Measurements from ENCODE around the gene GPC6.
A peak's percentile ranks its signal among the peaks of the same experiment; 100 is the strongest.

GPC6 gene

DNA sequence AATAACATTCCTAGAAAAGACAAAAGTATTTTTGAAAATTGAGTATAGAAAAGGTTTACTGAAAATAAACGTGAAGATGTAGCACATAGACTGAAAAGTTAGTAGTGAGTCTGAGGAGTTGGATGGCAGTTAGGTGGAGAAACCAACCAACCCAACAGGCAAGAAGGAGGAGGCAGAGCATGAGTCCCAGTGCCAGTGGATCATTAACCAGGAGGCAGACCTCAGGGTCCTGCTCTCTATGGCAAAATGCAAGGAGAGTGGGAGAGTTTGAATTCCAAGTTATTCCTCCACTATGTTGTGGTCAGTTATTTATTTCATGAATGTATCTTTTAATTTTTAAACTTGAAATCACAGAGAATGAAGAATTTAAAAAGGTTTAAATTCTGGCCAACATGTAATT is 446.4 kb downstream of the GPC6 start:
- Mint-ChIP-seq H3K36me3 (ENCODE audit: low read depth) (no peaks in the 10 kb centered on the region), H3K27ac (no peak overlapping the region), H3K9me3 (no peaks in the 10 kb centered on the region), H3K4me3 (no peak overlapping the region), H3K4me1 (no peaks in the 10 kb centered on the region), H3K27me3 (ENCODE audit: low read depth) (no peaks in the 10 kb centered on the region)
- TF ChIP-seq, protein P1, sequence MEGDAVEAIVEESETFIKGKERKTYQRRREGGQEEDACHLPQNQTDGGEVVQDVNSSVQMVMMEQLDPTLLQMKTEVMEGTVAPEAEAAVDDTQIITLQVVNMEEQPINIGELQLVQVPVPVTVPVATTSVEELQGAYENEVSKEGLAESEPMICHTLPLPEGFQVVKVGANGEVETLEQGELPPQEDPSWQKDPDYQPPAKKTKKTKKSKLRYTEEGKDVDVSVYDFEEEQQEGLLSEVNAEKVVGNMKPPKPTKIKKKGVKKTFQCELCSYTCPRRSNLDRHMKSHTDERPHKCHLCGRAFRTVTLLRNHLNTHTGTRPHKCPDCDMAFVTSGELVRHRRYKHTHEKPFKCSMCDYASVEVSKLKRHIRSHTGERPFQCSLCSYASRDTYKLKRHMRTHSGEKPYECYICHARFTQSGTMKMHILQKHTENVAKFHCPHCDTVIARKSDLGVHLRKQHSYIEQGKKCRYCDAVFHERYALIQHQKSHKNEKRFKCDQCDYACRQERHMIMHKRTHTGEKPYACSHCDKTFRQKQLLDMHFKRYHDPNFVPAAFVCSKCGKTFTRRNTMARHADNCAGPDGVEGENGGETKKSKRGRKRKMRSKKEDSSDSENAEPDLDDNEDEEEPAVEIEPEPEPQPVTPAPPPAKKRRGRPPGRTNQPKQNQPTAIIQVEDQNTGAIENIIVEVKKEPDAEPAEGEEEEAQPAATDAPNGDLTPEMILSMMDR (IDR thresholded peaks at IDR 0.05; ENCODE audit: unreplicated experiment in 3 of 3) = no peak

DNA sequence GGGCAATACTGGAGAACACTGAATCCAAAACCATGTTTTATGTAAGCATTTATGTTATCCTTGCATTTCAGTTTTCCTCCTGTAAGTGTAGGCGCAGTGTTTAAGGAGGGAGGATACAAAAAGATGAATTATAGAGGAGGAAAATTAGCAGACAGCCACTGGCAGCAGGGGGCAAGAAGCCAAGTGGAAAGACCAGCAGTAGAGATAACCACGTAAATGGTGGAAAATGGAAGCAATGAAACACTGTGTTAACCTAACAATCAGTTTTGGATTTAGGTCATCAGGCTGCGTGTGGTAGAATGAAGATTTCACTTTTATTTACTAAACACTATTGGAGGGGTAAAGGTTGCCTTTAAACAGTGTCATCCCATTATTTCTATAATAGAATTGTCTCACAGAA is 447.3 kb downstream of the GPC6 start:
- Mint-ChIP-seq H3K27ac (peak overlapping the region in 2 of 3 experiments; percentile 30 to 50), H3K36me3 (ENCODE audit: low read depth) (no peaks in the 10 kb centered on the region), H3K4me3 (no peak overlapping the region), H3K27me3 (ENCODE audit: low read depth) (no peaks in the 10 kb centered on the region), H3K9me3 (no peaks in the 10 kb centered on the region), H3K4me1 (no peaks in the 10 kb centered on the region)
- TF ChIP-seq, protein P1 (IDR thresholded peaks at IDR 0.05; ENCODE audit: unreplicated experiment in 3 of 3) = no peak

DNA sequence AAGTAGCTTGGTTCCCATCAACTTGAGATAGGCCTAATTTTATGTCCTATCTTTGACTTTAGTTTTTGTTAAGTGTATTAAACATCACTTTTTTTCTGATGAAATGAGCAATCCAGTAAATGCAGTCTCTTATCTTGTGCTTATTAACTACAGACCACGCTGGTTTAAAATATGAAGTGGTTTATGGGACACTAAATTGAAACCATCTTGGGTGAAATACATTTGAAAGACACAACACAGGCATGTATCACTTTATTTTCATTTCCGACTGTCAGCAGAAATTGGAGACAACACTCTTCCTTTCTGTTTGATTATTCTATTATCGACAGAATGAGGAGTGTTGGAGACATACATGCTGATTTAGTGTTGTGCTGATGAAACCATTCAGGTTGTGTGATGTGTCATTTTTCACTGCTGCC is 447.7 kb downstream of the GPC6 start:
- H3K27ac Mint-ChIP-seq = peak overlapping the region in 1 of 3 experiments; percentile 18
- H3K36me3 Mint-ChIP-seq (ENCODE audit: low read depth) = no peaks in the 10 kb centered on the region
- no peaks in the 10 kb centered on the region for H3K4me1 Mint-ChIP-seq
- no peaks in the 10 kb centered on the region for H3K27me3 Mint-ChIP-seq (ENCODE audit: low read depth)
- TF ChIP-seq, protein P1 (IDR thresholded peaks at IDR 0.05; ENCODE audit: unreplicated experiment in 3 of 3) = no peak
- H3K4me3 Mint-ChIP-seq = no peak overlapping the region
- H3K9me3 Mint-ChIP-seq = no peaks in the 10 kb centered on the region

DNA sequence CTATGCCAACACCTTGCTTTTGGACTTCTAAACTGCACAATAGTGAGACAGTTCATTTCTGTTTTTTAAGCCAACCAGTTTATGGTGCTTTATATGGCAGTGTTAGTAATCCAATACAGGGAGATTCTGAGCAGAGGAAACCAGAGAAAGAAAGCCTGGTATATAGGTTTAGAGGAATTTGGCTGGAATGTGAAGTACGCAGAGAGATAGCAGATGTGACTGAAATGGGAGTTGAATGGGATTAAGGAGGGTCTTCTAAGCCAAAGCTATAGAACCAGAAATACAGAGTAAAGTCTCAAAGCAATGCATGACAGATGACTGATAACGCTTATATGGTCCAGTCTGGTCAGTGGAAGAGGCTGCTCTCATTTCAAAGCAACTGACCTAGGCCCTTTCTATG is 453.7 kb downstream of the GPC6 start:
- Mint-ChIP-seq H3K27ac (no peak overlapping the region), H3K4me3 (no peak overlapping the region), H3K27me3 (ENCODE audit: low read depth) (no peaks in the 10 kb centered on the region), H3K4me1 (peaks cover 9% of the 10 kb centered on the region), H3K9me3 (no peaks in the 10 kb centered on the region), H3K36me3 (ENCODE audit: low read depth) (no peaks in the 10 kb centered on the region)
- TF ChIP-seq, protein P1 (IDR thresholded peaks at IDR 0.05; ENCODE audit: unreplicated experiment in 3 of 3) = no peak

DNA sequence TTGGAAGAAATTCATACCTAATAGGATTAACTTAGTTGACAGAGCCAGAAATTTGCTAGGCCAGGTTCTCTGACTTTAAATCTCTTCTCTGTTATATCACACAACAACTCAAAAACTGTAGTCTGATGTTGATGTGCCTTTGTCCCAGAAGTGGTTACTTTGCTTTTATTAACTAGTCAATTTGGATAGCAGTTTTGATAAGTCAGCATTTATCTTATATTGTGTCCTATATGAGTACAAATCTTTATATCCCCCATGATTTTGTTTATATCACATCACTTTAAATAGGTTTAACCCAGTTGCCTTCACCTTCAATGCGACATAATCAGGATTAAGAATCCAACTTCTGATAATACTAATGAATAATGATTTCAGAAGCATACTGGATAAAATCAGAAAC is 459.3 kb downstream of the GPC6 start:
- H3K36me3 Mint-ChIP-seq (ENCODE audit: low read depth) = no peaks in the 10 kb centered on the region
- no peak overlapping the region for H3K4me3 Mint-ChIP-seq
- no peaks in the 10 kb centered on the region for H3K27me3 Mint-ChIP-seq (ENCODE audit: low read depth)
- H3K9me3 Mint-ChIP-seq = no peaks in the 10 kb centered on the region
- no peak overlapping the region for H3K27ac Mint-ChIP-seq
- TF ChIP-seq, protein P1 (IDR thresholded peaks at IDR 0.05; ENCODE audit: unreplicated experiment in 3 of 3) = no peak
- no peaks in the 10 kb centered on the region for H3K4me1 Mint-ChIP-seq

DNA sequence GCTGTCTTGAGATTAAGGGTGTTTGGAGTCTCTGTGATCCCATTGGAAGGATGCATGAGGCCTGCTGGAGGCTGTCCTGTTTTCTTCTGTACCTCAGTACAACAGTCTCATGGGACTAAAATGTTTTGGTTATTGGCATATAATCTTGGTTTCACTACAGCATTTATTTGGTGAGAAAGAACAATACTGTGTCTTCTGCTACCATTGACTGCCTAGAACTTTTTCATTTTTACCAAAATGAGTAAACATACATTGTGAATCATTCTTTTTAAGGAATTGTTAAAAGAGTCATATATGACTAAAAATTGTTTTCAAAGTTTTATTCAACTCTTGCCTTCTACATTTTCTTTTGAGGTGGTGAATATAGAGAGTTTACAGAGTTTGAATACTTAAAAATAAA is 459.8 kb downstream of the GPC6 start:
- H3K4me3 Mint-ChIP-seq = no peak overlapping the region
- no peaks in the 10 kb centered on the region for H3K4me1 Mint-ChIP-seq
- H3K36me3 Mint-ChIP-seq (ENCODE audit: low read depth) = no peaks in the 10 kb centered on the region
- TF ChIP-seq, protein P1 (IDR thresholded peaks at IDR 0.05; ENCODE audit: unreplicated experiment in 3 of 3) = no peak
- H3K9me3 Mint-ChIP-seq = no peaks in the 10 kb centered on the region
- H3K27me3 Mint-ChIP-seq (ENCODE audit: low read depth) = no peaks in the 10 kb centered on the region
- H3K27ac Mint-ChIP-seq = no peak overlapping the region
